Endothelial cell of umbilical vein (primary cell): ENCODE data around the gene SERPINB13. TPM values are rescaled to one million over a fixed set of nuclear protein-coding genes. Genes with fewer than 3 reads are reported as not detected.

Source experiments
- BruUV-seq: library from RNA; stranded (reverse); fragments of 400-500 nt; replicated peaks from 2 replicates; lab custom pipeline; 2021; lab: Mats Ljungman, UMichigan
- CTCF ChIA-PET: fragments of 300-600, 350-600 bp; sonication (Branson Sonifier 250); formaldehyde crosslinking; loops from one replicate; lab custom pipeline; 2021; ENCODE audit warnings: antibody characterized with exemption, inconsistent platforms; lab: Charles Lee
- POLR2A ChIA-PET: fragments of 300-600, 350-600 bp; sonication (Branson Sonifier 250); formaldehyde crosslinking; loops from one replicate; lab custom pipeline; 2021; ENCODE audit warnings: antibody characterized with exemption, inconsistent platforms; lab: Charles Lee
- DNase-seq: peaks from one replicate; pipeline ENCODE4 v3.0.0-alpha.2; 2011; ENCODE audit warnings: low read depth, low spot score
- FAIRE-seq: peaks from 2 replicates; lab custom pipeline; 2011; peaks lifted over from hg19 to GRCh38; lab: Jason Lieb, UNC
- H2AFZ ChIP-seq: 2 replicates; pipeline ENCODE4 v1.6.0; 2012; ENCODE audit warnings: low read depth, low read length, control low read depth, inconsistent platforms
- H3K27ac ChIP-seq: 2 replicates; pipeline ENCODE4 v1.5.1; 2011; ENCODE audit warnings: low read depth, mild to moderate bottlenecking, control low read depth, low read length, moderate library complexity; ENCODE audit not compliant: insufficient read depth
- H3K27me3 ChIP-seq, 2 experiments: 2 replicates each; pipeline versions ENCODE4 v1.6.0 to v1.6.1; 2011; ENCODE audit warnings: low read length in 2 of 2, mixed read lengths in 1 of 2; ENCODE audit not compliant: control insufficient read depth in 2 of 2, insufficient read depth in 2 of 2
- H3K36me3 ChIP-seq, 2 experiments: 2 replicates in 1 of 2; 3 replicates in 1 of 2; pipeline ENCODE4 v1.5.1; 2011; ENCODE audit warnings: low read length in 2 of 2, mild to moderate bottlenecking in 1 of 2, moderate library complexity in 1 of 2; ENCODE audit not compliant: control insufficient read depth in 2 of 2, insufficient read depth in 2 of 2; ENCODE audit errors: extremely low read depth in 1 of 2
- H3K4me1 ChIP-seq: 3 replicates; pipeline ENCODE4 v1.5.1; 2011; ENCODE audit warnings: mild to moderate bottlenecking, low read length; ENCODE audit not compliant: control insufficient read depth, insufficient read depth; ENCODE audit errors: extremely low read depth
- H3K4me2 ChIP-seq: 2 replicates; pipeline ENCODE4 v1.6.1; 2011; ENCODE audit warnings: low read length, control low read depth, mixed read lengths; ENCODE audit not compliant: insufficient read depth
- H3K4me3 ChIP-seq, 3 experiments: fragments of 200-600 bp in 1 of 3; sonication (generic), shearing (Covaris generic) in 1 of 3; replicated peaks in 1 of 3; 2 replicates each; pipeline ENCODE4 v1.5.1; 2011 to 2016; ENCODE audit warnings: control low read depth in 3 of 3, low read length in 3 of 3, mild to moderate bottlenecking in 2 of 3, inconsistent platforms in 1 of 3, low read depth in 1 of 3, moderate library complexity in 1 of 3; ENCODE audit not compliant: insufficient read depth in 1 of 3
- H3K79me2 ChIP-seq: 2 replicates; pipeline ENCODE4 v1.6.0; 2012; ENCODE audit warnings: low read length, inconsistent platforms; ENCODE audit not compliant: control insufficient read depth, insufficient read depth
- H3K9ac ChIP-seq: replicated peaks from 2 replicates; pipeline ENCODE3; 2011; ENCODE audit warnings: low read length, control low read depth; ENCODE audit not compliant: insufficient read depth; ENCODE audit errors: extremely low read depth
- H3K9me1 ChIP-seq: replicated peaks from 3 replicates; pipeline ENCODE4 v1.6.0; 2011; ENCODE audit warnings: mild to moderate bottlenecking, low read length; ENCODE audit not compliant: control insufficient read depth, insufficient read depth; ENCODE audit errors: extremely low read depth
- H3K9me3 ChIP-seq: replicated peaks from 2 replicates; pipeline ENCODE4 v1.5.1; 2012; ENCODE audit warnings: low read length, inconsistent platforms; ENCODE audit not compliant: control insufficient read depth, insufficient read depth
- H4K20me1 ChIP-seq: replicated peaks from 2 replicates; pipeline ENCODE3; 2011; ENCODE audit warnings: mild to moderate bottlenecking, low read length; ENCODE audit not compliant: control insufficient read depth, insufficient read depth; ENCODE audit errors: extremely low read depth
- EZH2 ChIP-seq: IDR thresholded peaks from 2 replicates; pipeline ENCODE4 v1.6.1; 2012; ENCODE audit warnings: borderline replicate concordance, low read depth, mild to moderate bottlenecking, moderate library complexity, low read length, inconsistent platforms; ENCODE audit not compliant: severe bottlenecking
- FOS ChIP-seq: IDR thresholded peaks from 2 replicates; pipeline ENCODE4 v1.6.1; 2011; ENCODE audit warnings: mild to moderate bottlenecking, low read length, moderate library complexity, borderline replicate concordance; ENCODE audit not compliant: insufficient read depth
- GATA2 ChIP-seq: IDR thresholded peaks from 2 replicates; pipeline ENCODE4 v1.7.0; 2011; ENCODE audit warnings: low read depth, mild to moderate bottlenecking, moderate library complexity, mixed read lengths, low read length; ENCODE audit not compliant: insufficient read length, insufficient read depth
- JUN ChIP-seq: IDR thresholded peaks from 2 replicates; pipeline ENCODE4 v1.6.1; 2011; ENCODE audit warnings: borderline replicate concordance, low read depth; ENCODE audit not compliant: insufficient read length, insufficient read depth
- MYC ChIP-seq: IDR thresholded peaks from one replicate; pipeline ENCODE4 v1.6.1; 2011; ENCODE audit warnings: mild to moderate bottlenecking, low read depth, low read length
- POLR2A ChIP-seq: IDR thresholded peaks from 2 replicates; pipeline ENCODE4 v1.6.1; 2012; ENCODE audit warnings: low read depth, mild to moderate bottlenecking, control low read depth, low read length
- POLR2AphosphoS5 ChIP-seq: IDR thresholded peaks from 2 replicates; pipeline ENCODE4 v1.6.1; 2012; ENCODE audit warnings: low read depth, mild to moderate bottlenecking, control low read depth, low read length, moderate library complexity; ENCODE audit not compliant: insufficient read depth
- dilution Hi-C: fragments of 300-500 bp; cut with MboI; formaldehyde crosslinking; loops from one replicate; pipeline ENCODE4 v1.15.0; 2019; ENCODE audit warnings: low sequenced_read_pairs; ENCODE audit not compliant: extremely low pct_ligation_motif_present
- intact Hi-C: fragments of 100-400 bp; cut with micrococcal nuclease; formaldehyde crosslinking; loops from one replicate; pipeline ENCODE4 v1.10.0; 2022
- polyA plus RNA-seq, 4 experiments: library from polyadenylated mRNA; depleted of rRNA in 3 of 4; stranded (reverse) in 3 of 4; unstranded in 1 of 4; fragments of >200 nt; gene quantifications; 2 replicates each; pipeline versions ENCODE4 v1.2.1 to v1.2.3, GENCODE V29; 2011 to 2012; ENCODE audit warnings: missing spikeins in 1 of 4
- total RNA-seq: library from RNA; stranded (reverse); gene quantifications from 2 replicates; pipeline ENCODE4 v1.2.3, GENCODE V29; 2021
- TF ChIP-seq, protein P1 (sequence below): IDR thresholded peaks from 2 replicates; pipeline ENCODE4 v1.6.1; 2011; ENCODE audit not compliant: insufficient read depth, insufficient read length
- TF ChIP-seq, protein P2 (sequence below), 2 donors: IDR thresholded peaks; 1 replicate in 1 of 2; 2 replicates in 1 of 2; pipeline ENCODE4 v1.5.1; 2011; ENCODE audit warnings: low read length in 2 of 2, mild to moderate bottlenecking in 2 of 2, moderate library complexity in 2 of 2, control low read depth in 1 of 2, inconsistent platforms in 1 of 2, low read depth in 1 of 2; ENCODE audit not compliant: insufficient read depth in 1 of 2; ENCODE audit errors: extremely low read depth in 1 of 2

SERPINB13 gene
- total and polyA plus RNA-seq, 2 donors (not counting 3 experiments of a cell fraction or from before 2014, with no cell fraction given), result not detected

DNA sequence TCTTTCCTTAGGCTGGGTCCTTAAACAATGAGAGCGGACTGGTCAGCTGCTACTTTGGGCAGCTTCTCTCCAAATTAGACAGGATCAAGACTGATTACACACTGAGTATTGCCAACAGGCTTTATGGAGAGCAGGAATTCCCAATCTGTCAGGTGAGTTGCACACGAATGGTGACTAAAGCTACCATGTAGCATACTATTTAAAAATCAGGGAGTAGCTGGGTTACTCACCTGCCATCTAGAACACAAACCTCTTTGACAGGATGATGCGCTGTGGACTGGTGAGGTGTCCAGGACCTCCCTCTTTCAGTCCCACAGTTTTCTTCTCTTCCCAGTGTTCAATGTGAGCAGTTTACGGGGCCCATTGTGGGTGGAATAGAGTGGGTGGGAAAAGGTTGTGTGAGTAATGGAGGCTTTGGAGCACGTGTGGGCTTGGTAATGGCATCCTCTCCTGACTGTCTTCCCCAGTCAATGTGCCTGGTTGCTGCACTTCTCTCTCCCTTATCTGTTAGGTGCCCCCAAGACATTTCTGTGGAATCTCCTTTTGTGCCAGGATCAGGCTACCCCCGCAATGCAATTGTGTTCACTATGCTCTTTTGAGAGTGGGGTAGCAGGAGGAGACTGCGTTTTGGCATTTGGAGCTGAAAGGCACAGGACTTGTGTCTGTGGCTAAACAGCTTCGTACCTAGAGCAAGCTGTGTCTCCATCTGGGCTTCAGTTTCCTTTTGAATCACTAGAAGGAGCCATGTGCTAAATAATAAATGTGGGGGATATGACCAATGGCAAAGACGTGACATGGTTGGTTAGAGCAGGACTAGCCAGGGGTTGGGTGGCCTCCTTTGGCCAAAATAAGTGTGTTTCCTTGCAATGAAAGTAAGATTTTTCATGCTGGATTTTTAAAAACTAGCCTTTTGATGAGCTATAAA, 27.3 kb upstream of the SERPINB13 start:
- CTCF ChIA-PET, result interaction anchor here (1.0 kb wide), 2 partner anchors 17 to 18 kb away, joined by 3 to 7 read pairs; no protein-coding TSS in a partner anchor
- Histone ChIP-seq H4K20me1 (no peaks in the 10 kb centered on the region), H2AFZ (no peak overlapping the region), H3K9ac (no peak overlapping the region), H3K4me3 (no peak overlapping the region), H3K4me2 (no peak overlapping the region), H3K27me3 (no peaks in the 10 kb centered on the region), H3K36me3 (no peaks in the 10 kb centered on the region), H3K27ac (no peak overlapping the region), H3K79me2 (no peaks in the 10 kb centered on the region), H3K9me3 (no peaks in the 10 kb centered on the region), H3K9me1 (no peaks in the 10 kb centered on the region), H3K4me1 (no peaks in the 10 kb centered on the region)
- no TSS peak for BruUV-seq
- dilution Hi-C loops (no loop called here), intact Hi-C loops (no loop called here)
- no peak for FAIRE-seq
- DNase-seq, result no peak
- no peak for TF ChIP-seq MYC
- no peak for TF ChIP-seq POLR2AphosphoS5
- TF ChIP-seq, protein P1, sequence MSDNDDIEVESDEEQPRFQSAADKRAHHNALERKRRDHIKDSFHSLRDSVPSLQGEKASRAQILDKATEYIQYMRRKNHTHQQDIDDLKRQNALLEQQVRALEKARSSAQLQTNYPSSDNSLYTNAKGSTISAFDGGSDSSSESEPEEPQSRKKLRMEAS, result no peak
- TF ChIP-seq EZH2, result no peak
- no peak for TF ChIP-seq POLR2A
- no peak for TF ChIP-seq GATA2
- TF ChIP-seq, protein P2, sequence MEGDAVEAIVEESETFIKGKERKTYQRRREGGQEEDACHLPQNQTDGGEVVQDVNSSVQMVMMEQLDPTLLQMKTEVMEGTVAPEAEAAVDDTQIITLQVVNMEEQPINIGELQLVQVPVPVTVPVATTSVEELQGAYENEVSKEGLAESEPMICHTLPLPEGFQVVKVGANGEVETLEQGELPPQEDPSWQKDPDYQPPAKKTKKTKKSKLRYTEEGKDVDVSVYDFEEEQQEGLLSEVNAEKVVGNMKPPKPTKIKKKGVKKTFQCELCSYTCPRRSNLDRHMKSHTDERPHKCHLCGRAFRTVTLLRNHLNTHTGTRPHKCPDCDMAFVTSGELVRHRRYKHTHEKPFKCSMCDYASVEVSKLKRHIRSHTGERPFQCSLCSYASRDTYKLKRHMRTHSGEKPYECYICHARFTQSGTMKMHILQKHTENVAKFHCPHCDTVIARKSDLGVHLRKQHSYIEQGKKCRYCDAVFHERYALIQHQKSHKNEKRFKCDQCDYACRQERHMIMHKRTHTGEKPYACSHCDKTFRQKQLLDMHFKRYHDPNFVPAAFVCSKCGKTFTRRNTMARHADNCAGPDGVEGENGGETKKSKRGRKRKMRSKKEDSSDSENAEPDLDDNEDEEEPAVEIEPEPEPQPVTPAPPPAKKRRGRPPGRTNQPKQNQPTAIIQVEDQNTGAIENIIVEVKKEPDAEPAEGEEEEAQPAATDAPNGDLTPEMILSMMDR (IDR thresholded peaks at IDR 0.05; ENCODE audit: extremely low read depth in 1 of 2, insufficient read depth in 1 of 2, low read depth in 1 of 2, low read length in 2 of 2), result no peak
- TF ChIP-seq JUN, result no peak
- no peak for TF ChIP-seq FOS
- POLR2A ChIA-PET, result no interaction called here
